Activated CD4-positive, alpha-beta T cell treated with anti-CD3 and anti-CD28 coated beads for 4 hours (primary cell): ENCODE data around the gene CA6.
"Not testable (repeated sequence)": the region's sequence is repeated elsewhere in the genome, so short reads cannot be mapped to it uniquely, and the experiment has no call there.

Experiments used
- DNase-seq, 2 donors: peaks; one replicate each; pipeline ENCODE4 v3.0.0-alpha.2; 2020

CA6 gene

GRCh38 chr1:8930116-8930515, 15.6 kb upstream of the CA6 start:
- DNase-seq = no peak

- DNase-seq = not testable (repeated sequence)
These were observed 8.6 kb upstream of the CA6 start for GRCh38 chr1:8937051-8937450.

GRCh38 chr1:8937701-8938100, 8.0 kb upstream of the CA6 start:
- no peak for DNase-seq

GRCh38 chr1:8938232-8938999, 7.3 kb upstream of the CA6 start:
- DNase-seq = no peak

GRCh38 chr1:8939000-8939265, 6.7 kb upstream of the CA6 start:
- no peak for DNase-seq

- no peak for DNase-seq
These were observed 6.2 kb upstream of the CA6 start for GRCh38 chr1:8939362-8939995.

- no peak for DNase-seq
These were observed 3.8 kb upstream of the CA6 start for GRCh38 chr1:8941906-8942305.

- no peak for DNase-seq
These were observed 1.9 kb upstream of the CA6 start for GRCh38 chr1:8943498-8944405.

GRCh38 chr1:8947127-8947691, 1.5 kb downstream of the CA6 start:
- DNase-seq = no peak

- no peak for DNase-seq
These were observed 4.6 kb downstream of the CA6 start for GRCh38 chr1:8950309-8950708.

- DNase-seq = no peak
These were observed 5.6 kb downstream of the CA6 start for GRCh38 chr1:8951231-8951630.

- no peak for DNase-seq
These were observed 9.7 kb downstream of the CA6 start for GRCh38 chr1:8955406-8955805.

- no peak for DNase-seq
These were observed 11.0 kb downstream of the CA6 start for GRCh38 chr1:8956461-8957349.

- DNase-seq = peak; percentile 36 to 42
These were observed 17.3 kb downstream of the CA6 start for GRCh38 chr1:8962812-8963530.

GRCh38 chr1:8963963-8964362, 18.3 kb downstream of the CA6 start:
- no peak for DNase-seq

- DNase-seq = no peak
These were observed 19.6 kb downstream of the CA6 start for GRCh38 chr1:8965121-8965820.

- DNase-seq = no peak
These were observed 20.9 kb downstream of the CA6 start for GRCh38 chr1:8966606-8967005.

GRCh38 chr1:8968902-8969301, 23.2 kb downstream of the CA6 start:
- not testable (repeated sequence) for DNase-seq

GRCh38 chr1:8969937-8970336, 24.3 kb downstream of the CA6 start:
- DNase-seq = no peak

GRCh38 chr1:8970870-8971337, 25.2 kb downstream of the CA6 start:
- peak; percentile 19 for DNase-seq

- DNase-seq = no peak
These were observed 28.9 kb downstream of the CA6 start for GRCh38 chr1:8974551-8974950.
